Endodermal cell (in vitro differentiated cells): ENCODE results near the gene MAP7. TPM values are rescaled to one million over a fixed set of nuclear protein-coding genes. Genes with fewer than 3 reads are reported as not detected.
"Not testable (repeated sequence)": the region's sequence is repeated elsewhere in the genome, so short reads cannot be mapped to it uniquely, and the experiment has no call there.

Experiments
- DNase-seq: peaks from one replicate; pipeline ENCODE4 v3.0.0-alpha.2; 2017
- H3K27ac ChIP-seq: 2 replicates; pipeline ENCODE4 v1.5.1; 2013; ENCODE audit warnings: mild to moderate bottlenecking, low read depth, low read length, moderate library complexity
- H3K27me3 ChIP-seq: 2 replicates; pipeline ENCODE4 v1.6.1; 2013; ENCODE audit warnings: mild to moderate bottlenecking, low read length, moderate library complexity; ENCODE audit not compliant: insufficient read depth, control insufficient read depth, poor library complexity, severe bottlenecking
- H3K36me3 ChIP-seq: 2 replicates; pipeline ENCODE4 v1.7.0; 2013; ENCODE audit warnings: mild to moderate bottlenecking, low read length, moderate library complexity; ENCODE audit not compliant: control insufficient read depth, insufficient read depth
- H3K4me1 ChIP-seq: one replicate; pipeline ENCODE4 v1.7.0; 2013; ENCODE audit warnings: low read length; ENCODE audit not compliant: control insufficient read depth, insufficient read depth
- H3K4me3 ChIP-seq: 2 replicates; pipeline ENCODE4 v1.5.1; 2013; ENCODE audit warnings: mild to moderate bottlenecking, low read length, moderate library complexity
- H3K9ac ChIP-seq: 2 replicates; pipeline ENCODE4 v1.6.1; 2013; ENCODE audit warnings: mild to moderate bottlenecking, low read length, moderate library complexity; ENCODE audit not compliant: poor library complexity, severe bottlenecking; ENCODE audit errors: extremely low read depth
- H3K9me3 ChIP-seq: 2 replicates; pipeline ENCODE4 v1.6.1; 2013; ENCODE audit warnings: mild to moderate bottlenecking, low read length, moderate library complexity; ENCODE audit not compliant: control insufficient read depth
- H3K27ac Mint-ChIP-seq: 2 replicates; pipeline ENCODE4 v1.8.0; 2020; ENCODE audit warnings: mixed read lengths
- H3K27me3 Mint-ChIP-seq: 2 replicates; pipeline ENCODE4 v1.8.0; 2021; ENCODE audit warnings: mild to moderate bottlenecking, mixed read lengths; ENCODE audit not compliant: insufficient read depth
- H3K36me3 Mint-ChIP-seq: 2 replicates; pipeline ENCODE4 v1.8.0; 2020; ENCODE audit warnings: low read depth, mixed read lengths
- H3K4me1 Mint-ChIP-seq: 2 replicates; pipeline ENCODE4 v1.8.0; 2020; ENCODE audit warnings: mixed read lengths
- H3K4me3 Mint-ChIP-seq: 2 replicates; pipeline ENCODE4 v1.8.0; 2020; ENCODE audit warnings: mild to moderate bottlenecking, moderate library complexity, mixed read lengths
- H3K9me3 Mint-ChIP-seq: 2 replicates; pipeline ENCODE4 v1.8.0; 2020; ENCODE audit warnings: mild to moderate bottlenecking, mixed read lengths
- CTCF ChIP-seq: fragments of 200-600 bp; sonication (generic); conservative IDR thresholded peaks from 2 replicates; pipeline ENCODE4 v1.5.0; 2021; ENCODE audit warnings: antibody characterized with exemption, mild to moderate bottlenecking
- WGBS, 2 experiments: methylation state at CpG; one replicate each; pipeline versions ENCODE4 v1.1.5 to v1.1.7; 2013; ENCODE audit warnings: missing lambda C conversion rate in 2 of 2, mixed read lengths in 1 of 2; ENCODE audit not compliant: insufficient coverage in 1 of 2, insufficient read length in 1 of 2; 5-methylcytosine and 5-hydroxymethylcytosine counted together
- total RNA-seq, 2 donors: library from RNA; stranded (reverse); fragmentation: NEBNext Ultra II Directional in 1 of 2; extraction: Animal tissue kit (Norgen Biotek cat#: 25700) in 1 of 2; gene quantifications; 2 replicates in 1 of 2; 3 replicates in 1 of 2; pipeline ENCODE4 v1.2.1, GENCODE V29; 2021

Gene MAP7
- total RNA-seq, 2 donors from 2014 or later = 42.4 to 48.7 TPM

GRCh38 chr6:136491251-136491650, 59.0 kb downstream of the MAP7 start:
- no peak for TF ChIP-seq CTCF
- no peaks in the 10 kb centered on the region for H3K9me3 ChIP-seq
- DNase-seq = no peak
- WGBS, 2 experiments = 92 to 100% methylated on average over 2 of the region's 2 CpGs
- no peaks in the 10 kb centered on the region for H3K27me3 Mint-ChIP-seq
- peaks cover 2% of the 10 kb centered on the region for H3K4me1 Mint-ChIP-seq
- no peak overlapping the region for H3K27ac ChIP-seq
- H3K27ac Mint-ChIP-seq = no peak overlapping the region
- no peaks in the 10 kb centered on the region for H3K4me1 ChIP-seq
- H3K4me3 ChIP-seq = no peak overlapping the region
- H3K36me3 ChIP-seq = no peaks in the 10 kb centered on the region
- H3K27me3 ChIP-seq = no peaks in the 10 kb centered on the region
- H3K9ac ChIP-seq = no peak overlapping the region
- no peak overlapping the region for H3K4me3 Mint-ChIP-seq
- H3K9me3 Mint-ChIP-seq = no peaks in the 10 kb centered on the region
- peaks cover under 1% of the 10 kb centered on the region for H3K36me3 Mint-ChIP-seq

- H3K9me3 Mint-ChIP-seq, H3K27ac ChIP-seq, H3K9me3 ChIP-seq, H3K9ac ChIP-seq, H3K27me3 Mint-ChIP-seq, H3K27me3 ChIP-seq, H3K4me3 Mint-ChIP-seq, H3K4me1 Mint-ChIP-seq, H3K36me3 Mint-ChIP-seq, H3K36me3 ChIP-seq, DNase-seq, H3K4me1 ChIP-seq, H3K27ac Mint-ChIP-seq, H3K4me3 ChIP-seq: not testable (repeated sequence)
- 90 to 91% methylated on average over 3 of the region's 3 CpGs for WGBS, 2 experiments
These were observed 60.6 kb downstream of the MAP7 start for GRCh38 chr6:136489689-136490033.

- no peak overlapping the region for H3K4me3 ChIP-seq
- TF ChIP-seq CTCF = no peak
These were observed 62.3 kb downstream of the MAP7 start for GRCh38 chr6:136487759-136488425.

GRCh38 chr6:136486357-136486756, 63.9 kb downstream of the MAP7 start:
- no peak for DNase-seq
- no peaks in the 10 kb centered on the region for H3K27me3 Mint-ChIP-seq
- WGBS, 2 experiments = 93% methylated on average over 1 of the region's 1 CpG; no CpG with 5 or more reads in 1 of the 2 experiments
- no peak overlapping the region for H3K9ac ChIP-seq
- peaks cover 6% of the 10 kb centered on the region for H3K9me3 Mint-ChIP-seq
- no peaks in the 10 kb centered on the region for H3K4me1 Mint-ChIP-seq
- H3K4me3 Mint-ChIP-seq = no peak overlapping the region
- no peaks in the 10 kb centered on the region for H3K4me1 ChIP-seq
- H3K27ac Mint-ChIP-seq = no peak overlapping the region
- H3K4me3 ChIP-seq = no peak overlapping the region
- TF ChIP-seq CTCF = no peak
- H3K9me3 ChIP-seq = no peaks in the 10 kb centered on the region
- H3K27me3 ChIP-seq = no peaks in the 10 kb centered on the region
- H3K27ac ChIP-seq = no peak overlapping the region
- H3K36me3 ChIP-seq = no peaks in the 10 kb centered on the region
- peaks cover 6% of the 10 kb centered on the region for H3K36me3 Mint-ChIP-seq

More at GRCh38 chr6:136487759-136488425, 62.3 kb downstream of the MAP7 start:
- 95 to 98% methylated on average over 4 to 7 of the region's 7 CpGs for WGBS, 2 experiments
- Histone ChIP-seq H3K27me3 (no peaks in the 10 kb centered on the region), H3K36me3 (no peaks in the 10 kb centered on the region), H3K9ac (no peak overlapping the region), H3K27ac (no peak overlapping the region), H3K4me1 (no peaks in the 10 kb centered on the region), H3K9me3 (no peaks in the 10 kb centered on the region)
- no peaks in the 10 kb centered on the region for H3K4me1 Mint-ChIP-seq
- no peak overlapping the region for H3K4me3 Mint-ChIP-seq
- H3K27ac Mint-ChIP-seq = no peak overlapping the region
- H3K27me3 Mint-ChIP-seq = no peaks in the 10 kb centered on the region
- peaks cover 5% of the 10 kb centered on the region for H3K36me3 Mint-ChIP-seq
- H3K9me3 Mint-ChIP-seq = peaks cover 2% of the 10 kb centered on the region
- DNase-seq = no peak
